ENCODE results near the gene TJP1. TPM values are rescaled to one million over a fixed set of nuclear protein-coding genes. Genes with fewer than 3 reads are reported as not detected.

TJP1 gene
- total and polyA plus RNA-seq, 2 of the 8 experiments (the other 6 are each of a cell fraction or from before 2014, with no cell fraction given), result 46.3 to 138 TPM

DNA sequence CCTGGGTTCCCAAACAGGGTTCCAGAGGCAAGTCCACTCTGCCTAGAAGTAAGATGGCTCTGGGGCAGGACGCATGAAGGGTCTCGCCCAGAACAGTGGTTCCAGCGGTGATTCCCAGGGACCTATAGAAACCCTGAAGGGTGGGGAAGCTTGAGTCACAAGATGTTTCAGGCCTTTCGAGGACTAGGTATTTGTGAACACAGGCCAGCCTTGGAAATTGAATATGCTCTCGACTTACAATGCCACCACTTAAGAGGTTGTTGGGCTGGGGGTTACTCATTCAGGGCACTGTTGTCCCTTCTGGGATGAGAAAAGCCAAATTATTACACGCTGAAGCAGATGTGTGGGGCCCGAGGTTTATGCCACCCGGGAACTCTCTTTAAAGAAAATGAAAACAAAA lies 152.0 kb downstream of the TJP1 start (continued):
- TF ChIP-seq, protein P1, sequence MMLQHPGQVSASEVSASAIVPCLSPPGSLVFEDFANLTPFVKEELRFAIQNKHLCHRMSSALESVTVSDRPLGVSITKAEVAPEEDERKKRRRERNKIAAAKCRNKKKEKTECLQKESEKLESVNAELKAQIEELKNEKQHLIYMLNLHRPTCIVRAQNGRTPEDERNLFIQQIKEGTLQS (IDR thresholded peaks at IDR 0.05; ENCODE audit: insufficient read depth, low read depth, low read length), result no peak
